GM19463 (cell line): ENCODE results near the gene ECHDC1.

Source experiments
- ATAC-seq: cut with Tn5 transposase; IDR thresholded peaks from one replicate; pipeline ENCODE4 v1.9.1; 2021; ENCODE audit warnings: mild to moderate bottlenecking, moderate library complexity; ENCODE audit not compliant: unreplicated experiment

Gene ECHDC1

DNA sequence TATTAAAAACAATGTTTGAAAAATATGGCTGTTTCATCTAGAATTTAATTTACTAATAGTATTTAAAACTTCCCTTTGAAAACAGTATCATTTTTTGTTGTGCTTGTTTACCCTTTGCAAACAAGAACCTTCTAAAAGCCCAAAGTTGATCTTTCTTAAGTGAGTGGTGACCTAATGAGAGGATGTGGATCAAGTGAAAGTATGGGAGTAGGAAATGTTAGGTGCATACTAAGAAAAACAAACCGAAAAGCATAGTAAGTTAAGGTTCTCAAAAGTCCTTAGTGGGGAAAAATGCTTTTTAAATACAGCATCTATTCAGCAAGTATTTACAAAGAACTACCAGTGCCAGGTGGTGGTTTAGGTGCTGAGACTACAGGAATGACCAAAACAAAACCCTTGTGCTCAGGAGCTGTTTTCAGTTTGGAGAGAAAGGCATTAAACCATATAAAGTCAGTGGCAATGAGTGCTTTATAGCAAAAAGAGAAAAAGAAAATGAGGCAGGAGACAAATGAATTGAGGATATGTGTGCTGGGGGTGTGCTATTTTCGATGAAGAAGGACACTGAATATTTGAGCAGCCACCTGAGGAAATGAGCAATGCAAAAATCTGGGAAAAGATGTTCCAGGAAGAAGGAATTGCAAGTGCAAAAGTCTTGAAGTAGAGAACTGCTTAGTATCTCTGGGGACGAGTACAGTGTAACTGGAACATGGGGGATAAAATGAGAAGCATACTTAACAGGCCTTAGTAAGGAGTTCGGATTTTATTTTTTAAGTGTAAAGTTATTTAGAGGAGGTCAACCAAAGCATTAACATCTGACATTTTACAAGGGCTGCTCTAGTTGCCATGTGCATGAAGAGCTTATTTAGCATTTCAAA, 52.8 kb downstream of the ECHDC1 start:
- peak; percentile 43 for ATAC-seq

DNA sequence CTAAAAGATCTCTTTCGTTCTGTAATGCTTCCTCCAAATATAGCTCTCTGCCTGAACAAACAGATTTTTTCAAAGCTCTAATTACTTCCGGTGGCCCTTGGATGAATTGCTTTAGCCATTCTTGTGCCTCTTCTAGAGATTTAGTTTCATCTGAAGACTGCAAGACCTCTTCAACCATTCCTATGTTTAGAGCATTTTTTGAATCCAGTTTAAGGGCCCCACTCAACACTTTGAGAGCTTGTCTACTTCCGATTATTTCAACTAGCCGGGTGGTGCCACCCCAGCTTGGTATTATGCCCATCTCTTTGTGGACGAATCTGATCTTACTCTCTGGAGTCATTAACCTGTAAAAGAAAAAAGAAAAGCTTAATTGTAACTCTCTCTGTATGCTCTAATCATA, 53.5 kb downstream of the ECHDC1 start:
- ATAC-seq, result no peak

DNA sequence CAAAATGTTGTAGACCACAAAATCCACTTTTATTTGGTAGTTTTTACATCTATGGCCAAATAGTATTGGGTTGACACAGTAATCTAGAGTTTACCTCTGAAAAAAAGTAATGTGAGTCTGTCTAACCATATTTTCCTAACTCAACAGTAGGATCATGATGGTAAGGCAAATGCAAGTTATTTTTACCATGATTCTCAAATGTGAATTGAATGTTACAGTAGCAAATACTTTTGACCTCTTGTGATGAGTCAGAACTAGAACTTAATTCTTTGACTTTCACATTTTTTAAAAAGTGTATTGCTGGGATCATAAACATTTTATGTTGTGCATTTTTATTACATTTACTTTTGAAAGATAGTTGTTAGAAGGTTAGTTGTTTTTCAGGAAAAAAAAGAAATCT, 54.7 kb downstream of the ECHDC1 start:
- ATAC-seq, result no peak

DNA sequence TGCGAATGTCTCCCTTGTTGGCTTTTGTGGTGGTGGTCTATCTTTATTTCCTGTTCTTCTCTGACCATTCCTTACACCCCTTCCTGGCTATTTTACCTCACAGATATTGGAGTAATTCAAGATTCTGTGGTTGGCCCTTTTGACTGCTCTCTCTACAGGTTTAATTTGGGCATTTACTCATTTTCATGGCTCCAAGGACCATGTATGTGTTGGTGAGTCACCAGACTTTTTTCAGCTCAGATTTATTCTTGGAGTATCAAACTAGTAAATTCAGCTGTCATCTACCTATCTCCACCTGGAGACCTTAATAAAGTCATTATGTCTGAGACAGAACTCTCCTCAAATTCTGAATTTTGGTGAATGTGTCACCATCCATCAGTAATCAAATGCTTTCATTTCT, 61.2 kb downstream of the ECHDC1 start:
- ATAC-seq, result no peak

DNA sequence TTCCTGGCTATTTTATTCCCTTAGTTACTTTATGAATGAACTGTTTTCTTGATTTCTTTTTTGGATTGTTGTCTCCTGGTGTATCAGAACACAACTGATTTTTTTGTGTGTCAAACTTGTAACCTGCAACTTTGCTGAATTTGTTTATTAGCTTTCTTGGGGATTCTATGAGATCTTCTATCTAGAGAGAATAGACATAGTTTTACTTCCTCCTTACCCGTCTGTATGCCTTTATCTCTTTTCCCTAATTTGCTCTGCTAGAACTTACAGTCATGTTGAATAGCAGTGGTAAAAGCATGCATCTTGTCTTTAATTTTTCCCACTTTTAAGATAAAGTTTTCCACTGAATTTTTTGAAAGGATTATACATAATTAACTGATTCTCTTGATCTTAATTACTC, 63.6 kb downstream of the ECHDC1 start:
- no peak for ATAC-seq

DNA sequence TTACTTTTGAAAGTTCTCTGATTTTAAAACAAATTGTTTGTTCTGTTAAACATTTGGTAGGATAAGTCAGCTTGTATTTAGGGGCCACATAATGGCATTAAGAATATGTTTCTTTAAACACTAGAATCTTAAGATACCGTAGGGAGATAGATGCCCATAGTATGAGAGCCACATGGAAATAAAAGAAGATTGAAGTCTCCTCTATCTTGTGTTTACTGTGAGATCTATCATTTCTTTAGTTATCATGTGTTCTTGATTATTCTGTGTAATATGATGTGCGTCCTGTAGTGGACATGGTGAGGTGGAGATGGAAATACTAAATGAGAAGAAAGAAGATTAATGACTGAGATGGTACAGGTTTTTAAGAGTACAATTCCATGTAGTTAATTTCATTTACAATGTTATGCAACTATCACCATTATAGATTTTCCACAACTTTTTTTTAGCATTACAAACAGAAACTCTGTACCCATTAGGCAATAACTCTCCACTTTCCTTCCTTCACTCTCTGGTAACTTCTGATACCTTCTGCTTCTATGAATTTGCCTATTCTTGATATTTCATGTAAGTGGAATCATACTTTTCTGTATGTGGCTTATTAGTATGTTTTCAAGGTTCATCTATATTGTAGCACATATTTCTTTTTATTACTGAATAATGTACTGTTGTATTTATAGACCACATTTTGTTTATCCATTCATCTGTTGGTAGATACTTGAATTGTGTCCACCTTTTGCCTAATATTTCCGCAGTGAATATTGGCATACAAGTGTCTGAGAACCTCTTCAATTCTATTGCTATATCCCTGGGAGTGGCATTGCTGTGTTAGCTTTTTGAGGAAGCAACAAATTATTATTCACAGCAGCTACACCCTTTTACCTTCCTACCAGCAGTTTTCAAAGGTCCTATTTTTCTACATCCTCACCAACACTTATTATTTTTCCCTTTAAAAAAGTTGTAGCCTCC, 65.2 kb downstream of the ECHDC1 start:
- ATAC-seq, result no peak

DNA sequence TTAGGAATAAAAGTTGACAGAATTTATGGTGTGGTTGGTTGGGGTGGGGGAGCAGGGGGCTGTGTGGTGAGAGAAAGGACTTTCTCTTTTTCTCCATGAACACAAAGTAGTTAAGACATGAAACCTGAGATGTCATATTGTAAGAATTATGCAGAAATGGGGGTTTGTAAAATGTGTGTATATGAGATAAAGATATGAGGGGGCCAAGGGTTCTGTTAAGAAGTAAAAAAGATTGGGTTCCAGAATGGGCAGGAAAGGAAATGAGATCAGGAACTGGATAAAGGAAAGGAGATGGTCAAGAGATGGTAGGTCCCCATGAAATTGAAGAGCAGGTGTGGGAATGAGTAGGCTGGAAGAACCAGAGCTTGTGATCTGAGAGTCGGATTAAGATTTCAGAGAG, 67.1 kb downstream of the ECHDC1 start:
- ATAC-seq, result no peak

DNA sequence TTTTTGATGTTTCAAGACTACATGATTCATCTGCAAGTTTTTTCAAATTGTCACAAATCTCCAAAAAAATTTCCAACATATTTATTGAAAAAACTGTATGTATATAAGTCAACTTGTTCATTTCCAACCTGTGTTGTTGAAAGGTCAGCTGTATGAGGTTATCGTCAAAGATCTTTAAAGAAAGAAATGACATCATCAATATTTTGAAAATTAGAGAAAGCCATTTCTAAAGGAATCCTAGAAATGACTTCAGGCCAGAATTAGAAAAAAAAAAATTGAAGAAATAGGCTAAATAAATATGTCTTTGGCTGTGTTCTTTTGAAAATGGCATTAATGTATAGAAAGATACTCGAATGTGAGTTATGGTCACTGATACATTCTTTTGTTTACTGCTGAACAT, 69.9 kb downstream of the ECHDC1 start:
- ATAC-seq, result no peak

DNA sequence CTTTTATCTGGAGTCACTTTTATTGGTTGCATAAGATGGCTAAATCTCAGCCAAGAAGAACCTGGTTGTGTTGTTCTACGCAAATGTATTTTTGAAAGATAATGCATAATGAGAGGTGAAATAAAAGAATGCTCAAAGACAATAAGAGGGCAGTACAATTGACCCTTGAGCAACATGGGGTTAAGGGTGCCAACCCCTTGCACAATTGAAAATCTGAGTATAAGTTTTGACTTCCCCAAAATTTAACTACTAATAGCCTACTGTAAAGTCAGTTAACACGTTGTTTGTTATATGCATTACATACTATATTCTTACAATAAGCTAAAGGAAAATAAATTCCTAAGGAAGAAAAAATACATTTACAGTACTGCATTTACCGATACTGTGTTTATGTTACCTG, 70.8 kb downstream of the ECHDC1 start:
- no peak for ATAC-seq

DNA sequence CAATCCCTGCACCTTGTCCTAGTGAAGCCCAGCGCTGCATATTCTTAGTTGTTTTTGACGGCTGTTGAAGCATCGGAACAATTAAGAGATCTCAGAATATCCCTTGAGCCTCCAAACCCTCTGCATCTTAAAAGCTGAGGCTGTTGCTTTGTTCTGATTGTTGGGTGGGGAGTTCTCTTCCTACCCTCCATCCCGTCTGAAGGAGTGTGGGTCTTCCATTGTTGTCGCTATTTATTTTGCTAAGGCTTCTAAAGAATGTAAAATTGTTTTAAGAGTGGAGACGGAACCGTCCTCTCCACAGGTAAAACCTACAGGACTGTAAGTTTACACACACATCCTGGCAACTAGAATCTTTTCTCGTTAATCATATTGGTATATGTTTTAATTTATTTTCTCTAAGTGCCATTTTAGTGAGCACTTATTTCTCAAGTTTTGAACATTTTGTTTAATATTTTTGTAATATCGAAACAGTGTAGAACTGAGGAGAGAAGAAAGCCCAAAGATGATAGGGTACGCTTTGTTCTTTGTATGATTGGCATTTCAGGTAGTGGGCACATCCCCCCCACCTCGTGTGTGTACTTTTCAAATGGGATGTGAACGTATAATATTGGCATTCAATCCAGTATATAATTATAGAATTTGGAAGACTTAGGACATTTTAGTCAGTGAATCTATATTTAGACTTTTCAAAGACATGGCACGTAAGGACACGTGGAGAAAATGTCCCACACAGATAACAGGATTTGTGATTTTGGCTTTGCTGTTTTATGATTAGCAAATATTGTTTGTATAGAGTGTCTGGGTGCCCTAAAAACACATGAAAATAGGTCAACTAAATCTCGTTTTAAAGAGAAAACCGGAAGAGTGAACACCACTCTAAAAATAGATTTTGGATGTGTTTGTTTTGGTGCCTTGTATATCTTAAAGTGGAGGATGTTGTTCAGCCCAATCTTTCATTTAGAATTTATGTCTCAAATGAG, 75.5 kb downstream of the ECHDC1 start:
- no peak for ATAC-seq

DNA sequence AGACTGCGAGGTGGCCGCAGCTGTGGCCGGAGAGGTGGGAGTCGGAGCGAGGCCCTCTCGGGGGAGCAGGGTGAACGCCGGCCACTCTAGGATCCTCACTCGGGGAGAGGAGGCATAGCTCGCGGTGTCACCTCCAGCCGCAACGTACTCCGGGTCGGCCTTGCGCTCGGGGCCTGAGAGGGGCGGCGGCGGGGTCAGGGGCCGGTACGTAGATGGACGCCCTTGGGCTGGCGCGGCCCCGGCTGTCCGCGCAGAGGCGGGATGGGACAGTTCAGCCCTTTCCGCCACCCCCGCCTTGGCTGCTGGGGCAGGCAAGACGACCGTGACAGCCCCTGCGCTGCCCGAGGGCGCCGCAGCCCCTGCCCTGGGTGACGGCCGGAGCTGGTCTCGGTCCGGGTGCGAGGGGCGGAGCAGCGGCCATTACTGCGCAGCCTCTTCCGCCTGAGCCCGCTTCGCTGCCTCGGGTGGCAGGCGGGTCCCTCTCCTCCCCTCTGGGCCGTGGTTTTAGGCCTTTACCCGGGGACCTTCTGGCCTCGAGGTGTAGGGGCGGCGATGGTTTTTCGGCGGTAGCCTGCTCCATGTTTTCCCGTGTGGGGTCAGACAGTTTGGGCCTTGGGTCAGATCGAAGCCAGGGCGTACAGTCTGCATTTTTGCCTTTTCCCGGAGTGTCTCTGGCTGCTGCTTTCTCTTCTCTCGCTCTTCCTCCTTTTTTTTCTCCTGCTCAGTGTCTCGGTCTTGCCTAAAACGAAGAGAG, 76.3 kb downstream of the ECHDC1 start:
- peak; percentile 67 for ATAC-seq

DNA sequence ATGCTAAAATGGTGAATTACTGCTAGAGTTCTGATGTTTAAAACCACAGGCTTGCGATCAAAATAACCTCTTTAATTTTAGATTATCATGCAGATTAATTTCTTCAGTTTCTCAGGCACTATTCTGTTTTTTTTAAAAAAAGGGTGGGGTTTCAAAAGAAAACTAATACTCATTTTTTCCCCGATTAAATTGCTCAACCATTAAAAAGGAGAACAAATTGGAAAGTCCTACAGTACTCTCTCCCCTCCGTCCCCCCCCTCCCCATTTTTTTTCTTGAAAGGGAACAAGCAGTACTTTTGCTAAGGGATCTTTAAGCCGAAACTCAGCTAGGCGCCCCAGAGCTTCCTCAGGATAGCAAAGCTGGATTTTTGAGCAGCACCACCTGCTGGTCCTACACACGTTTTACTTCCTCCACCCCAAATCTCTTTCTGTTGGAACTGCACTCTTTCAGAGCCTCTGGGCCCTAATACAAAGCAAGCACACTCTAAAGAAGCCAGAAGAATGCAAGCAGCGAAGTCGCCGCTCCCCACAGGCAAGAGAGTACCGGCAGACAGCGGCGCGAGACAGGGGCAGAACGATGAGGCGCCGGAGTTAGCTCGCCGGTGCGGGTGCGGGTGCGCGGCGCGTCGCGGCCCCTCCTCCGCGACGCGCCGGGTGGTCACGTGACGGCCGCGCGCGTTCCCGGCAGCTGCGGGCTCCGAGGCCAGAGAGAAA, 77.1 kb downstream of the ECHDC1 start, which contains the start of gene RNF146:
TSS of gene RNF146 (plus strand) at position 687 of the 714 bp plus-strand sequence. CDS start 13,475 bp downstream, outside the sequence.
- ATAC-seq, result peak; percentile 79

DNA sequence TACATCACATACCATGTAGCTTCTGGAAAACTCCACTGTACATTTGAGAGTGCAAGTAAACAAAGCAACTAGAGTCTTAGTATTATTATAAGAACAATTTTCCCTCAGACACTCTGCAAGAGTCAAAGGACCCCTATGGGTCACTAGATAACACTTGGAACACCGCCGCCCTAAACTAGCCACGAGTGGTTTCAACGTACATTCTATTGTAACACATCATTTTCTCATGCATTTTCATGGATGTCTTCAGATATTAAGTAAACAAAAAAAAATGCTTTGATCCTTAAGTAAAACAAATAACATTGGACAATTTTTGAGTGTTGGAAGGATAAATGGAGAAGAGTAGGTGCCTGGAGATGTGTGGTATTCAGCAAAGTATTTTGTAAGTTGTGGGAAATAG, 79.9 kb downstream of the ECHDC1 start:
- no peak for ATAC-seq

DNA sequence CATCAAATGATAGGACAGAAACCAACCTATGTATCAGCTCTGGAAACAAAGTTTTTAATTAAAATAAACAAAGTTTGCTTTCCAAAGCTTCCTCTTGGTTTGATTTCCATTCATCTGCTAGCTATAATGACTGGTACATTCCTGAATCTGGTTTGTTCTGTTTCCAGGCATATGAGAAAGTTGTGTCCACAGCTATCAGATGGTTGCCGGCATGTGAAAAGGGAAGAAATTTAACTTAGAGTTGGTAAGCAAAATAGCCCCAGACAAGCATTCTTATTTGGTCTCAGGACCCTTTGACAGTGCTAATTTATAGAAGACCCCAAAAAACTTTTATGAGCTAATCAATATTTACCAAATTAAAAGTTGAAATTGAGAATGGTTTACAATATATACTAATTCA, 80.5 kb downstream of the ECHDC1 start:
- no peak for ATAC-seq

DNA sequence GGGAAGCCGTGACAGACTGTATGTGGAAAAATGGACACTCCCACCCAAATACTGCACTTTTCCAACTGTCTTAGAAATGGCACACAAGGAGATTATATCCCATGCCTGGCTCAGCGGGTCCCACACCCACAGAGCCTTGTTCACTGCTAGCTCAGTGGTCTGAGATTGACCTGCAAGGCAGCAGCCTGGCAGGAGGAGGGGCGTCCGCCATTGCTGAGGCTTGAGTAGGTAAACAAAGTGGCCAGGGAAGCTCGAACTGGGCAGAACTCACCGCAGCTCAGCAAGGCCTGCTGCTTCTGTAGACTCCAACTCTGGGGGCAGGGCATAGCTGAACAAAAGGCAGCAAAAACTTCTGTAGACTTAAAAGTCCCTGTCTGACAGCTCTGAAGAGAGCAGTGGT, 88.1 kb downstream of the ECHDC1 start:
- no peak for ATAC-seq

DNA sequence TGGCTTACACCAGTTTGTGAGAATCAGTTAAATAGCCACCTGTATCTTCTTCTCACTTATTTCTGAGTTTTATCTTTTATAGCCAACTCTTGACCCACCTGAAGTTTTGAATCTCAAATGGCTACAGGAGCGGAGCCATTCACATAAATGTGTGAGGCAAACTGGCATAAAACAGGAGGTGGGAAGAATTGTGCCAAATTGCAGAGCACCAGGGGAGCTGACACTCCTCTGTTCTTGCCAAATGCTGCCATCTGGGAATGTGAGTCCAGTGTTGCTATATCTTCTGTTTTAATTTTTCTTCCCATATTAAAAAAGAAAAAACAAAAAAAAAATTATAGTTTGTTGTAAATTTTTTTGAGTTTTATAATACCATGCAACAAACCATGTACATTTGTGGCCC, 93.8 kb downstream of the ECHDC1 start:
- no peak for ATAC-seq

DNA sequence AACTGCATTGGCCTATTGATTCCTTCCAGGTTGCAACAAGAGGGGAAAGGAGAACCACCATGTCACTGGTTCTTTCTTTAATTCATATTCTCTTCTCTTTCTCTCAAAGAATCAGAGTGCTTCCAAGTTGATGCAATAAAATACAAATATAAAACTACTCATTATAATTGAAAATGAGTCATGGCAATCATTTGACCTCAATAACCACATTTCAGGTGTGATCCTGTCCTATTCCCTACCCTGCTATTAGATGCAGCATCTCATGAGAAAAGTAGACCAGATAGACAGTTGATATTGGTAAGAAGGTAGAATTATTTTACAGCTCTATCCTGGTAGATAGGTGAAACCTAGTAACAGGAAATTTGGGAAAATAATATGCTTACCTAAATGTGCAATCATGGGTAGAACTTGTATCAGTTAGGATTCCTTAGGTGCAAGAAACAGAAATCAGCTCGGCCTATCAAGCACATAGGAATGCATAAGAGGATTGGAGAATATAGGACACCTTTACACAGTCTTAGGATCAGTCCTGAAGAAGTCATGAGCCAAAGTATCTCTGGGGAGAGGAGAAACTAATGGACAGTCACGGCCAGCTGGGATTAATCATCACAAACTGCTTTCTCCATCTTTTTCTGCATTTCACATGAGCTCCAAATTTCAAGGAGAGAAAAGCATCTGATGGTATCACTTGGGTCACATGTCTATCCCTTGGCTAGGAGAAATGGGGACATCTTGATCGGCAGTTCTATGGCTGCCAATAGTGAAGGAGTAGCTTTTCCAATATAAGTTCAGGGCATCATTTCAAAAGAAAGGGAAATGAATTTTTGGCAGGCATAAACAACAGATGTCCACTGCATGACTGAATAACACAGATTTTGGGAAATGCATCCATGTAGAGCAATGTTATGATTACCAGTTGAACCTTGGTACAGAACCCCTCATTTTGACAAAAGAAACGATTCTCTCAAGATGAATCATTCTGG, 96.0 kb downstream of the ECHDC1 start:
- ATAC-seq, result no peak

DNA sequence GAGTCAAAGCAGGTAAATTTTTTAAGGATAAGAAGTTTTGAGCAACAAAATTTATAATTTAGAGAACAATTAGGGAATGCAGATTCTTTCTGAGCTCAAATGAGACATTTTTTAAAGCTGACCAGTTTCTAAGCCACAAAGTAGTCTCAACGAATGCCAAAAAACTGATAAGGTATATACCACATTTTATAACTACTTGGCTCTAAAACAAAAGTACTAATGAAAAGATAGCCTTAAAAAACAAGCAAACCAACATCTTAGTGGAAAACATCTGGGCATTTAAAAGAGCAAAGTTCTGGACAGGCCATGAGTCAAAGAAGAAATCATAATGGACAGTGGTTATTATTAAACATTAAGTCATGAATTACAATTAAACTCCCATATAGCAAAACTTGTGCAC, 99.9 kb downstream of the ECHDC1 start:
- ATAC-seq, result no peak
